Measurements from ENCODE around the gene IRF3.
A peak's percentile ranks its signal among the peaks of the same experiment; 100 is the strongest.
"Not testable (repeated sequence)": the region's sequence is repeated elsewhere in the genome, so short reads cannot be mapped to it uniquely, and the experiment has no call there.

The IRF3 gene

DNA sequence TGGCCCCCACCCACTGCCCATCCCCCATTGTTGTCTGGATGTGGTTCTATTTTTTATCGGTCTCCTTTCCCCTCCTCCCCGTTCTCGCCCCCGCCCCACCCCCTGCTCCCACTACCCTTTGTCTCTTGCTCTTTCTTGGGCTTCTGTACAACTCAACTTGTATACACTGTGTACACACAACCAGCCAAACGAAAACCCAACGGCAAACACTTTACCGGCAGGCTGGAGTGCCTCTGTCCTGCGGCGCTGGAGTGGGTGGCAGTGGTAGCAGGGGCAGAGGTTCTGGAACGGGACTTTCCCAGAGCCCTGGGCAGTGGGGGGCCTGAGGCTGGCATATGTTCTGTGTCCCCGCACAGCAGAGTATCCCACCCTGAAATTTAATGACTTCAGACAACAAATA is 39.4 kb downstream of the IRF3 start:
- Mint-ChIP-seq H3K27me3 (no peaks in the 10 kb centered on the region), H3K9me3 (no peaks in the 10 kb centered on the region), H3K4me1 (ENCODE audit: low read depth in 2 of 2) (no peaks in the 10 kb centered on the region), H3K4me3 (no peak overlapping the region), H3K36me3 (ENCODE audit: insufficient read depth) (peaks cover 42% of the 10 kb centered on the region), H3K27ac (peak overlapping the region in 1 of 2 donors; percentile 65)
- ATAC-seq (replicated peaks) = no peak
- DNase-seq = no peak

GRCh38 chr19:49624967-49625910 is 40.4 kb downstream of the IRF3 start:
- Mint-ChIP-seq H3K27me3 (no peaks in the 10 kb centered on the region), H3K4me1 (ENCODE audit: low read depth in 2 of 2) (no peaks in the 10 kb centered on the region), H3K9me3 (no peaks in the 10 kb centered on the region), H3K36me3 (ENCODE audit: insufficient read depth) (peaks cover 44% of the 10 kb centered on the region), H3K4me3 (no peak overlapping the region), H3K27ac (peak overlapping the region in 1 of 2 donors; percentile 3)
- ATAC-seq (replicated peaks) = no peak
- no peak for DNase-seq

GRCh38 chr19:49617860-49618259 is 47.8 kb downstream of the IRF3 start:
- H3K4me1 Mint-ChIP-seq (ENCODE audit: low read depth in 2 of 2) = peaks cover 19 to 21% of the 10 kb centered on the region in 2 donors
- peak overlapping the region in 1 of 2 donors; percentile 82 for H3K27ac Mint-ChIP-seq
- H3K36me3 Mint-ChIP-seq (ENCODE audit: insufficient read depth) = peaks cover 81% of the 10 kb centered on the region
- not testable (repeated sequence) for ATAC-seq (replicated peaks); DNase-seq; H3K4me3 Mint-ChIP-seq; H3K27me3 Mint-ChIP-seq; H3K9me3 Mint-ChIP-seq

GRCh38 chr19:49616945-49617344 is 48.7 kb downstream of the IRF3 start:
- Mint-ChIP-seq H3K4me3 (no peak overlapping the region), H3K4me1 (ENCODE audit: low read depth in 2 of 2) (peaks cover 23 to 25% of the 10 kb centered on the region in 2 donors), H3K27ac (no peak overlapping the region), H3K9me3 (no peaks in the 10 kb centered on the region), H3K27me3 (no peaks in the 10 kb centered on the region), H3K36me3 (ENCODE audit: insufficient read depth) (peaks cover 74% of the 10 kb centered on the region)
- DNase-seq (no peak), ATAC-seq (replicated peaks) (no peak)

GRCh38 chr19:49616532-49616931 is 49.1 kb downstream of the IRF3 start:
- DNase-seq (no peak), ATAC-seq (replicated peaks) (no peak)
- no peaks in the 10 kb centered on the region for H3K9me3 Mint-ChIP-seq
- H3K4me3 Mint-ChIP-seq = no peak overlapping the region
- no peaks in the 10 kb centered on the region for H3K27me3 Mint-ChIP-seq
- H3K36me3 Mint-ChIP-seq (ENCODE audit: insufficient read depth) = peaks cover 73% of the 10 kb centered on the region
- H3K27ac Mint-ChIP-seq = no peak overlapping the region
- H3K4me1 Mint-ChIP-seq (ENCODE audit: low read depth in 2 of 2) = peaks cover 23 to 25% of the 10 kb centered on the region in 2 donors

- Mint-ChIP-seq H3K36me3 (ENCODE audit: insufficient read depth) (peaks cover 72% of the 10 kb centered on the region), H3K4me1 (ENCODE audit: low read depth in 2 of 2) (peaks cover 25 to 26% of the 10 kb centered on the region in 2 donors), H3K9me3 (no peaks in the 10 kb centered on the region), H3K27me3 (no peaks in the 10 kb centered on the region), H3K4me3 (no peak overlapping the region), H3K27ac (peak overlapping the region in 1 of 2 donors; percentile 97)
- ATAC-seq (replicated peaks) (no peak), DNase-seq (no peak)
Observed at GRCh38 chr19:49615861-49616260, 49.8 kb downstream of the IRF3 start.

GRCh38 chr19:49614096-49614833 is 51.4 kb downstream of the IRF3 start:
- ATAC-seq (replicated peaks) (peak; percentile 82), DNase-seq (peak in 1 of 3 experiments; percentile 15)
- Mint-ChIP-seq H3K27ac (peak overlapping the region; percentile 88 to 97), H3K4me3 (peak overlapping the region; percentile 45 to 51), H3K27me3 (no peaks in the 10 kb centered on the region), H3K4me1 (ENCODE audit: low read depth in 2 of 2) (peaks cover 28 to 29% of the 10 kb centered on the region in 2 donors), H3K9me3 (no peaks in the 10 kb centered on the region), H3K36me3 (ENCODE audit: insufficient read depth) (peaks cover 74% of the 10 kb centered on the region)

DNA sequence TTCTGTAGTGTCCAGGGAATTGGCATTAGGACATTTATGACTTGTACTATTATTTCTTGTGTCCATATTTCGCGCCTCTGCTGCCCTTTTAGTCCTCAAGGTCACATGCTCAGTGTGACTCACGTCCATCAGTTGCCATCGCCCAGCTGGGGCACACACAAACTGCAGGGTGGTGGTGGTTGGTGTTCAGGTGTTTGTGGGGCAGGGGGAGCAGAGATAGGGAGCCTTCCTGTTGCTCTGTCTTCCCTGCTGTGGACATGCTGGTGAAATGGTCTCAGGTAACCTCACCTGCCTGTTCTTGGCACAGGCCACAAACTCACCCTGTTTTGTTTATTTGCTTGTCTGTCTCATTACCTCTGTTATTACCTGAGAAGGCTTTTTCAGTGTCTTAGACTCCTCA is 52.3 kb downstream of the IRF3 start:
- peaks cover 24 to 30% of the 10 kb centered on the region in 2 donors for H3K4me1 Mint-ChIP-seq (ENCODE audit: low read depth in 2 of 2)
- no peak for DNase-seq
- peak overlapping the region; percentile 18 to 45 for H3K4me3 Mint-ChIP-seq
- peaks cover 74% of the 10 kb centered on the region for H3K36me3 Mint-ChIP-seq (ENCODE audit: insufficient read depth)
- ATAC-seq (replicated peaks) = peak; percentile 23
- H3K27ac Mint-ChIP-seq = peak overlapping the region; percentile 88 to 97
- H3K9me3 Mint-ChIP-seq = no peaks in the 10 kb centered on the region
- no peaks in the 10 kb centered on the region for H3K27me3 Mint-ChIP-seq
